T-helper 1 cell (primary cell): Measurements from ENCODE around the gene LGALS1.

Experiments
- DNase-seq, 5 donors: peaks; one replicate each; pipeline ENCODE4 v3.0.0-alpha.2; 2012 to 2020

LGALS1 gene

DNA sequence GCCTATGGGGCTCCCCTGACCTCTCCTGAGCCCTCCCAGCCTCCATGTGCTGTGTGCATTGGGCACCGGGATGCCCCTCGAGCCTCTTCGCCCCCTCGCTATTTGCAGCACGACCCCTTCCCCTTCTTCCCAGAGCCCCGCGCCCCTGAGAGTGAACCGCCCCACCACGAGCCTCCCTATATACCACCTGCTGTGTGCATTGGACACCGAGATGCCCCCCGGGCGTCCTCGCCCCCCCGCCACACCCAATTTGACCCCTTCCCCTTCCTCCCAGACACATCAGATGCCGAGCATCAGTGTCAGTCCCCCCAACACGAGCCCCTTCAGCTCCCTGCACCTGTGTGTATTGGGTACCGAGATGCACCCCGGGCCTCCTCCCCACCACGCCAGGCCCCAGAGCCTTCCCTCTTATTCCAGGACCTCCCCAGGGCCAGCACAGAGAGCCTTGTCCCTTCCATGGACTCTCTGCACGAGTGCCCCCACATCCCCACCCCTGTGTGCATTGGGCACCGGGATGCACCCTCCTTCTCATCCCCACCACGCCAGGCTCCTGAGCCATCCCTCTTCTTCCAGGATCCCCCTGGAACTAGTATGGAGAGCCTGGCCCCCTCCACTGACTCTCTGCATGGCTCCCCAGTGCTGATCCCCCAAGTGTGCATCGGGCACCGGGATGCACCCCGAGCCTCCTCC lies 50.3 kb downstream of the LGALS1 start:
- DNase-seq = no peak

- no peak for DNase-seq
Observed at GRCh38 chr22:37726241-37726887, 50.9 kb downstream of the LGALS1 start.

DNA sequence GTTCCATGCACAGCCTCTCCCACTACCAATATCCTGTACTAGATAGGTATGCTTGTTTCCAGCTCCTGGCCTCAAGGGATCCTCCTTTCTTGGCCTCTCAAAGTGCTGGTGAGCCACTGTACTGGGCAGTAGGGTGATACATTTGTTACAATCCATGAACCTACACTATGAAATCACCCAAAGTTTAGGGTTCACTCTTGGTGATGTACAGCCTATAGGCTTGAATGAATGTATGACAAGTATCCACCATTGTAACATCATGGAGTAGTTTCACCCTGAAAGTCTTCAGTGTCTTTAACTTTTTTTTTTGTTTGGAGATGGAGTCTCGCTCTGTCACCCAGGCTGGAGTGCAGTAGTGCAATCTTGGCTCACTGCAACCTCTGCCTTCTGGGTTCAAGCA lies 53.2 kb downstream of the LGALS1 start:
- no peak for DNase-seq
